ENCODE data around the gene CLCN4. TPM values are rescaled to one million over a fixed set of nuclear protein-coding genes. Genes with fewer than 3 reads are reported as not detected.

CLCN4 gene
- total RNA-seq, 4 donors from 2014 or later: 1.2 to 3.9 (median 2.3) TPM

- ATAC-seq (ENCODE audit: low FRiP score) (no peak), DNase-seq (ENCODE audit: low spot score) (no peak)
- no peak for TF ChIP-seq CTCF (IDR thresholded peaks at IDR 0.05)
Measured at GRCh38 chrX:10165580-10166247, 8.9 kb downstream of the CLCN4 start.

- no peak for TF ChIP-seq CTCF (IDR thresholded peaks at IDR 0.05)
- ATAC-seq (ENCODE audit: low FRiP score): no peak
Measured at GRCh38 chrX:10166248-10166716, 9.5 kb downstream of the CLCN4 start.

GRCh38 chrX:10166731-10167151 lies 10.0 kb downstream of the CLCN4 start:
- TF ChIP-seq CTCF (IDR thresholded peaks at IDR 0.05): no peak
- ATAC-seq (ENCODE audit: low FRiP score) (no peak), DNase-seq (ENCODE audit: low spot score) (no peak)

More at GRCh38 chrX:10166248-10166716, 9.5 kb downstream of the CLCN4 start:
- no peak for DNase-seq (ENCODE audit: low spot score)

GRCh38 chrX:10167573-10167972 lies 10.8 kb downstream of the CLCN4 start:
- ATAC-seq (ENCODE audit: low FRiP score): no peak
- no peak for TF ChIP-seq CTCF (IDR thresholded peaks at IDR 0.05)
- no peak for DNase-seq (ENCODE audit: low spot score)

- no peak for TF ChIP-seq CTCF (IDR thresholded peaks at IDR 0.05)
- ATAC-seq (ENCODE audit: low FRiP score) (no peak), DNase-seq (ENCODE audit: low spot score) (no peak)
Measured at GRCh38 chrX:10168226-10168625, 11.5 kb downstream of the CLCN4 start.

- ATAC-seq (ENCODE audit: low FRiP score) (no peak), DNase-seq (ENCODE audit: low spot score) (no peak)
- TF ChIP-seq CTCF (IDR thresholded peaks at IDR 0.05): no peak
Measured at GRCh38 chrX:10169175-10169574, 12.4 kb downstream of the CLCN4 start.

GRCh38 chrX:10171249-10171648 lies 14.5 kb downstream of the CLCN4 start:
- DNase-seq (ENCODE audit: low spot score) (no peak), ATAC-seq (ENCODE audit: low FRiP score) (no peak)
- no peak for TF ChIP-seq CTCF (IDR thresholded peaks at IDR 0.05)

Data from omental fat pad (tissue), 4 donors.